K562 (cell line): ENCODE measurements around the gene NPR3. TPM values are rescaled to one million over a fixed set of nuclear protein-coding genes. Genes with fewer than 3 reads are reported as not detected.

Source experiments
- ATAC-seq: fragments of 200-7000 bp; cut with Tn5 transposase; 3 replicates; pipeline ENCODE4 v1.9.1; 2020; ENCODE audit warnings: moderate library complexity
- BruUV-seq: library from RNA; stranded (reverse); fragments of 400-500 nt; replicated peaks from 2 replicates; lab custom pipeline; 2021; lab: Mats Ljungman, UMichigan
- CTCF ChIA-PET: fragments of 300-600 bp; formaldehyde crosslinking; extraction: SDS; loops from one replicate; lab custom pipeline; 2021; ENCODE audit warnings: low intra/inter-chr PET ratio; lab: Yijun Ruan, JAX
- POLR2A ChIA-PET: fragments of 300-600, 350-650 bp; sonication (Branson Sonifier 250); formaldehyde crosslinking; extraction: SDS; loops from one replicate; lab custom pipeline; 2021; ENCODE audit warnings: antibody characterized with exemption, inconsistent platforms; lab: Yijun Ruan, JAX
- DNase-seq, 4 experiments: peaks; one replicate each; pipeline versions ENCODE4 v3.0.0 to v3.0.0-alpha.2; 2011 to 2018; ENCODE audit warnings: low spot score in 3 of 4, mixed read lengths in 3 of 4; ENCODE audit errors: extremely low read depth in 1 of 4
- FAIRE-seq: peaks from 2 replicates; lab custom pipeline; 2011; peaks lifted over from hg19 to GRCh38; lab: Jason Lieb, UNC
- H2AFZ ChIP-seq: 2 replicates; pipeline ENCODE4 v1.6.0; 2011; ENCODE audit warnings: low read depth, low read length, control low read depth, inconsistent platforms
- H3K27ac ChIP-seq: fragments of 200-600 bp; 3 replicates; pipeline ENCODE4 v1.8.0; 2011; ENCODE audit warnings: low read depth, mild to moderate bottlenecking, control low read depth, inconsistent platforms, low read length, moderate library complexity, mixed read lengths; ENCODE audit errors: extremely low read depth
- H3K27me3 ChIP-seq, 2 experiments: fragments of 300-600 bp in 1 of 2; 2 replicates in 1 of 2; 3 replicates in 1 of 2; pipeline versions ENCODE4 v1.6.0 to v1.8.0; 2011; ENCODE audit warnings: inconsistent platforms in 2 of 2, low read length in 2 of 2, mild to moderate bottlenecking in 1 of 2, mixed read lengths in 1 of 2, moderate library complexity in 1 of 2; ENCODE audit not compliant: control insufficient read depth in 2 of 2, insufficient read depth in 2 of 2
- H3K36me3 ChIP-seq: fragments of 300-600 bp; 3 replicates; pipeline ENCODE4 v1.8.0; 2011; ENCODE audit warnings: mild to moderate bottlenecking, low read length, inconsistent platforms; ENCODE audit not compliant: control insufficient read depth, insufficient read depth
- H3K4me1 ChIP-seq, 2 experiments: fragments of 200-600 bp in 1 of 2; replicated peaks in 1 of 2; 2 replicates in 1 of 2; 3 replicates in 1 of 2; pipeline versions ENCODE4 v1.5.1 to v1.8.0; 2011; ENCODE audit warnings: inconsistent platforms in 2 of 2, low read length in 2 of 2, mild to moderate bottlenecking in 1 of 2, mixed read lengths in 1 of 2, moderate library complexity in 1 of 2; ENCODE audit not compliant: control insufficient read depth in 2 of 2, insufficient read depth in 2 of 2
- H3K4me2 ChIP-seq: 2 replicates; pipeline ENCODE4 v1.6.1; 2011; ENCODE audit warnings: low read length, control low read depth, inconsistent platforms, mixed read lengths; ENCODE audit not compliant: insufficient read depth
- H3K4me3 ChIP-seq: fragments of 200-600 bp; sonication (generic), shearing (Covaris generic); 2 replicates; pipeline ENCODE4 v1.5.1; 2016; ENCODE audit warnings: control low read depth, inconsistent platforms
- H3K79me2 ChIP-seq: fragments of 200-600 bp; 3 replicates; pipeline ENCODE4 v1.8.0; 2011; ENCODE audit warnings: low read length, inconsistent platforms; ENCODE audit not compliant: control insufficient read depth, insufficient read depth
- H3K9ac ChIP-seq, 2 experiments: 2 replicates each; pipeline versions ENCODE4 v1.6.0 to v1.6.1; 2011; ENCODE audit warnings: low read depth in 2 of 2, low read length in 2 of 2, control low read depth in 1 of 2, inconsistent platforms in 1 of 2, mild to moderate bottlenecking in 1 of 2, mixed read lengths in 1 of 2; ENCODE audit not compliant: insufficient read depth in 1 of 2
- H3K9me1 ChIP-seq: one replicate; pipeline ENCODE4 v1.6.0; 2011; ENCODE audit warnings: inconsistent platforms, mild to moderate bottlenecking, low read length, moderate library complexity; ENCODE audit not compliant: control insufficient read depth, insufficient read depth
- H3K9me3 ChIP-seq: replicated peaks from 2 replicates; pipeline ENCODE4 v1.5.1; 2011; ENCODE audit warnings: low read depth, low read length, inconsistent platforms; ENCODE audit not compliant: control insufficient read depth, insufficient read depth
- H4K20me1 ChIP-seq: replicated peaks from 2 replicates; pipeline ENCODE4 v1.6.1; 2011; ENCODE audit warnings: low read length, inconsistent platforms, mixed read lengths; ENCODE audit not compliant: control insufficient read depth, insufficient read depth
- ARID3A ChIP-seq: IDR thresholded peaks from 2 replicates; pipeline ENCODE4 v1.6.1; 2012; ENCODE audit warnings: low read depth, low read length, improper control_type of control experiment, borderline replicate concordance
- EGR1 ChIP-seq: fragments of 450-650 bp; conservative IDR thresholded peaks from 2 replicates; pipeline ENCODE4 v1.6.1; 2017; ENCODE audit warnings: mild to moderate bottlenecking
- MAFF ChIP-seq: IDR thresholded peaks from 2 replicates; pipeline ENCODE4 v1.6.1; 2012; ENCODE audit warnings: low read length, improper control_type of control experiment
- MAFK ChIP-seq: IDR thresholded peaks from 2 replicates; pipeline ENCODE4 v1.6.1; 2011; ENCODE audit warnings: low read length, improper control_type of control experiment
- NONO ChIP-seq, 2 experiments: fragments of 200-400 bp in 1 of 2; fragments of 450-650 bp in 1 of 2; formaldehyde crosslinking in 1 of 2; IDR thresholded peaks; 2 replicates each; pipeline ENCODE4 v1.6.1; 2017; ENCODE audit warnings: low read depth in 2 of 2, mild to moderate bottlenecking in 2 of 2, moderate library complexity in 2 of 2, low read length in 1 of 2
- PTBP1 ChIP-seq: fragments of 200-400 bp; formaldehyde crosslinking; IDR thresholded peaks from 2 replicates; pipeline ENCODE4 v1.6.1; 2017; ENCODE audit warnings: low read depth, low read length
- RFX1 ChIP-seq: fragments of 450-650 bp; IDR thresholded peaks from 2 replicates; pipeline ENCODE4 v1.6.1; 2016; ENCODE audit warnings: mild to moderate bottlenecking, moderate library complexity
- SMARCA4 ChIP-seq: fragments of 450-650 bp; IDR thresholded peaks from 2 replicates; pipeline ENCODE4 v1.6.1; 2016
- TCF7 ChIP-seq: sonication (generic); IDR thresholded peaks from 2 replicates; pipeline ENCODE4 v1.6.1; 2016; ENCODE audit warnings: antibody characterized with exemption, borderline replicate concordance
- ZNF184 ChIP-seq: sonication (generic); formaldehyde crosslinking; IDR thresholded peaks from 2 replicates; pipeline ENCODE4 v1.5.0; 2020; ENCODE audit warnings: missing genetic modification reagents
- ZNF253 ChIP-seq: fragments of 250-450 bp; sonication (Bioruptor Pico); conservative IDR thresholded peaks from 2 replicates; pipeline ENCODE4 v1.6.1; 2021; ENCODE audit warnings: mild to moderate bottlenecking
- ZNF644 ChIP-seq: fragments of 200-800 bp; sonication (Bioruptor generic); IDR thresholded peaks from 2 replicates; pipeline ENCODE4 v1.6.1; 2016; ENCODE audit warnings: low read depth, missing genetic modification characterization, missing compliant biosample characterization
- WGBS: fragments of 100-300 bp; shearing (Covaris generic); methylation state at CpG from one replicate; pipeline ENCODE4 v1.1.6; 2016; ENCODE audit warnings: low coverage, mixed read lengths; ENCODE audit not compliant: insufficient coverage; ENCODE audit errors: missing lambda C conversion rate; 5-methylcytosine and 5-hydroxymethylcytosine counted together
- in situ Hi-C: fragments of 300-500 bp; cut with MboI; formaldehyde crosslinking; loops from 4 replicates; pipeline ENCODE4 v1.15.0; 2018; ENCODE audit warnings: inconsistent platforms, mixed read lengths
- intact Hi-C: fragments of 100-400 bp; cut with micrococcal nuclease; formaldehyde crosslinking; loops from 2 replicates; pipeline ENCODE4 v1.14.2; 2022
- polyA plus RNA-seq, 8 experiments: library from polyadenylated mRNA; depleted of rRNA in 4 of 8; stranded (reverse) in 5 of 8; unstranded in 3 of 8; fragments of >200 nt; fragmentation: Nextera tagmentation in 2 of 8; fragmentation: Illumina TruSeq in 1 of 8; extraction: Ambion mirVana in 2 of 8; extraction: Trizol in 1 of 8; gene quantifications; 2 replicates each; pipeline versions ENCODE4 v1.2.1 to v1.2.3, GENCODE V29; 2011 to 2014; ENCODE audit warnings: inconsistent platforms in 1 of 8, missing spikeins in 1 of 8
- total RNA-seq, 7 experiments: library from RNA; depleted of rRNA in 6 of 7; stranded (reverse); fragments of >200 nt in 6 of 7; fragmentation: Illumina TruSeq in 2 of 7; extraction: Trizol in 2 of 7; gene quantifications; 2 replicates each; pipeline versions ENCODE4 v1.2.1 to v1.2.3, GENCODE V29; 2011 to 2021; ENCODE audit warnings: low replicate concordance in 1 of 7
- TF ChIP-seq, protein P1 (sequence below): sonication (generic); formaldehyde crosslinking; IDR thresholded peaks from 2 replicates; pipeline ENCODE4 v1.8.1; 2023; ENCODE audit warnings: mild to moderate bottlenecking, missing genetic modification reagents
- TF ChIP-seq, protein P2 (sequence below): fragments of 200-400 bp; formaldehyde crosslinking; IDR thresholded peaks from 2 replicates; pipeline ENCODE4 v1.6.1; 2017; ENCODE audit warnings: mild to moderate bottlenecking, low read depth, low read length, moderate library complexity

The NPR3 gene
- total and polyA plus RNA-seq, 9 of the 15 experiments (the other 6 are each of a cell fraction or from before 2014, with no cell fraction given) = 0.01 to 0.11 (median 0.04) TPM; not detected in 2

- no peak for TF ChIP-seq RFX1
Observed at GRCh38 chr5:32664523-32664922, 46.6 kb upstream of the NPR3 start (continued).

DNA sequence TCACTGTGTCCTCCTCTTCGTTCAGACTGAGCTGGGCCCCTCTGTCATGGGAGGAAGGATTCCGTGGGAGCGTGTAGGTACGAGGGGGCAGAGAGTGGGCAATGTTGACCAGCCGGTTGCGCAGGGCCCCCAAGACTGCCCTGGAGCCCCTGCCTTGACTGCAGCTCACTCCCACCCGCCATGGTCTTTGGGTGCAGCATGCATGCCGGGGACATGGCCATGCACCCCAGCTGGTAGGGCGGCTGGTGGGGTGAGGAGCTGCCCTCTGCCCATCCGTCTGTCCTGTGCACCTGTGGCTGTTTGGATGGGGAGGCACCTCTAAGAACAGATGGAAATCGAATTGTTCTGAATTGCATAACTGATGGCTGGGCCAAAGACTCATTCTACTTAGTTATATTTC is 42.6 kb upstream of the NPR3 start:
- ATAC-seq (no peak), FAIRE-seq (no peak), DNase-seq (no peak)
- WGBS = 0% methylated on average over 10 of the region's 11 CpGs
- BruUV-seq = no TSS peak
- H3K27ac ChIP-seq = no peak overlapping the region
- CTCF ChIA-PET = no interaction called here
- no peaks in the 10 kb centered on the region for H3K4me1 ChIP-seq
- no peaks in the 10 kb centered on the region for H3K27me3 ChIP-seq
- H4K20me1 ChIP-seq = no peaks in the 10 kb centered on the region
- no peaks in the 10 kb centered on the region for H3K36me3 ChIP-seq
- H2AFZ ChIP-seq = no peak overlapping the region
- H3K79me2 ChIP-seq = no peaks in the 10 kb centered on the region
- H3K9ac ChIP-seq = no peak overlapping the region
- TF ChIP-seq EGR1 = no peak
- no peak for TF ChIP-seq MAFK
- TF ChIP-seq ZNF253 = no peak
- TF ChIP-seq NONO (IDR thresholded peaks at IDR 0.05; ENCODE audit: low read depth in 2 of 2, low read length in 1 of 2) = no peak
- TF ChIP-seq, protein P1, sequence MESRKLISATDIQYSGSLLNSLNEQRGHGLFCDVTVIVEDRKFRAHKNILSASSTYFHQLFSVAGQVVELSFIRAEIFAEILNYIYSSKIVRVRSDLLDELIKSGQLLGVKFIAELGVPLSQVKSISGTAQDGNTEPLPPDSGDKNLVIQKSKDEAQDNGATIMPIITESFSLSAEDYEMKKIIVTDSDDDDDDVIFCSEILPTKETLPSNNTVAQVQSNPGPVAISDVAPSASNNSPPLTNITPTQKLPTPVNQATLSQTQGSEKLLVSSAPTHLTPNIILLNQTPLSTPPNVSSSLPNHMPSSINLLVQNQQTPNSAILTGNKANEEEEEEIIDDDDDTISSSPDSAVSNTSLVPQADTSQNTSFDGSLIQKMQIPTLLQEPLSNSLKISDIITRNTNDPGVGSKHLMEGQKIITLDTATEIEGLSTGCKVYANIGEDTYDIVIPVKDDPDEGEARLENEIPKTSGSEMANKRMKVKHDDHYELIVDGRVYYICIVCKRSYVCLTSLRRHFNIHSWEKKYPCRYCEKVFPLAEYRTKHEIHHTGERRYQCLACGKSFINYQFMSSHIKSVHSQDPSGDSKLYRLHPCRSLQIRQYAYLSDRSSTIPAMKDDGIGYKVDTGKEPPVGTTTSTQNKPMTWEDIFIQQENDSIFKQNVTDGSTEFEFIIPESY (CRISPR knock-in tag) = no peak
- TF ChIP-seq, protein P2, sequence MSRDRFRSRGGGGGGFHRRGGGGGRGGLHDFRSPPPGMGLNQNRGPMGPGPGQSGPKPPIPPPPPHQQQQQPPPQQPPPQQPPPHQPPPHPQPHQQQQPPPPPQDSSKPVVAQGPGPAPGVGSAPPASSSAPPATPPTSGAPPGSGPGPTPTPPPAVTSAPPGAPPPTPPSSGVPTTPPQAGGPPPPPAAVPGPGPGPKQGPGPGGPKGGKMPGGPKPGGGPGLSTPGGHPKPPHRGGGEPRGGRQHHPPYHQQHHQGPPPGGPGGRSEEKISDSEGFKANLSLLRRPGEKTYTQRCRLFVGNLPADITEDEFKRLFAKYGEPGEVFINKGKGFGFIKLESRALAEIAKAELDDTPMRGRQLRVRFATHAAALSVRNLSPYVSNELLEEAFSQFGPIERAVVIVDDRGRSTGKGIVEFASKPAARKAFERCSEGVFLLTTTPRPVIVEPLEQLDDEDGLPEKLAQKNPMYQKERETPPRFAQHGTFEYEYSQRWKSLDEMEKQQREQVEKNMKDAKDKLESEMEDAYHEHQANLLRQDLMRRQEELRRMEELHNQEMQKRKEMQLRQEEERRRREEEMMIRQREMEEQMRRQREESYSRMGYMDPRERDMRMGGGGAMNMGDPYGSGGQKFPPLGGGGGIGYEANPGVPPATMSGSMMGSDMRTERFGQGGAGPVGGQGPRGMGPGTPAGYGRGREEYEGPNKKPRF = no peak
- no peak for TF ChIP-seq TCF7
- TF ChIP-seq ARID3A = no peak
- no peak for TF ChIP-seq MAFF
- no peak for TF ChIP-seq PTBP1
- TF ChIP-seq ZNF184 = no peak
- TF ChIP-seq SMARCA4 = no peak
- TF ChIP-seq ZNF644 (tag) = no peak
- POLR2A ChIA-PET = interaction anchor here (0.8 kb wide), 1 partner anchor 21 kb away, joined by 3 read pairs; no protein-coding TSS in a partner anchor
- H3K4me3 ChIP-seq = no peak overlapping the region
- intact Hi-C loops = no loop called here
- H3K9me1 ChIP-seq = no peaks in the 10 kb centered on the region
- H3K9me3 ChIP-seq = no peaks in the 10 kb centered on the region
- H3K4me2 ChIP-seq = no peak overlapping the region
- in situ Hi-C loops = no loop called here
